ENCODE results near the gene MED28. TPM values are rescaled to one million over a fixed set of nuclear protein-coding genes. Genes with fewer than 3 reads are reported as not detected.
A peak's percentile ranks its signal among the peaks of the same experiment; 100 is the strongest.

MED28 gene
- total RNA-seq, 1 donor from 2014 or later = 71.9 TPM

DNA sequence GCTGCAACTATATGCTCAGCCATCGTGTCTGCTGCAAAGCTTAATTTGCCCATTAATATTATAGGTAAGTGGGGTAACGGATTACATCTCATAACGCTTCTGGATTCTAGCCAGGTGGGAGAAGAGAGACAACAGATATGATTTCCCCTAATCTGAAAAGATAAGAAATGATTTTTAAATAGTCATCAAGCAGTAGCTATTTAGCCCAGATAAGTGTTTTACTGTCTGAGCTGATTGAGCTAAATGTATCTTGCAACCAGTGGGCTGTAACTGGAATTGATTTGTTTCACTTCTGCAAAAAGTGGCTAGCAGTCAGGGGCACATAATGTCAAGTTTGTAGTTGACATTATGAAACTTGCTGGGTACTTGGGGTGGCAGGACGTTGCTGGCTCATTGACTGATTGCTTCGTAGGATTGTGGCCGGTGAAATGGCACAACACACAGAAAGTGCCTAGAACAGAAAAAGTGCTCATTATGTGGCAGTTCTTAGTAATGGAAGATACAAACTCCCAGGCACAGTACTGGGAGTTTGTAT lies 18.9 kb upstream of the MED28 start:
- H3K36me3 Mint-ChIP-seq (ENCODE audit: low read depth) = peaks cover 68% of the 10 kb centered on the region
- peak; percentile 91 for ATAC-seq (ENCODE audit: low read depth)
- DNase-seq = no peak
- H3K4me3 Mint-ChIP-seq = peak overlapping the region; percentile 17
- ChIA-PET POLR2A (interaction anchor here (1.7 to 3.2 kb wide), 3 partner anchors 13 to 19 kb away, joined by 4 to 42 read pairs (median 25); partner anchors contain the start of genes LAP3 and MED28), CTCF (interaction anchor here (1.0 to 1.5 kb wide), 4 partner anchors 17 to 221 kb away, joined by 3 to 6 read pairs (median 4); no protein-coding TSS in a partner anchor)
- peak overlapping the region; percentile 69 for H3K27ac Mint-ChIP-seq
- H3K9me3 Mint-ChIP-seq = no peaks in the 10 kb centered on the region
- no peaks in the 10 kb centered on the region for H3K27me3 Mint-ChIP-seq
- TF ChIP-seq, protein P1, sequence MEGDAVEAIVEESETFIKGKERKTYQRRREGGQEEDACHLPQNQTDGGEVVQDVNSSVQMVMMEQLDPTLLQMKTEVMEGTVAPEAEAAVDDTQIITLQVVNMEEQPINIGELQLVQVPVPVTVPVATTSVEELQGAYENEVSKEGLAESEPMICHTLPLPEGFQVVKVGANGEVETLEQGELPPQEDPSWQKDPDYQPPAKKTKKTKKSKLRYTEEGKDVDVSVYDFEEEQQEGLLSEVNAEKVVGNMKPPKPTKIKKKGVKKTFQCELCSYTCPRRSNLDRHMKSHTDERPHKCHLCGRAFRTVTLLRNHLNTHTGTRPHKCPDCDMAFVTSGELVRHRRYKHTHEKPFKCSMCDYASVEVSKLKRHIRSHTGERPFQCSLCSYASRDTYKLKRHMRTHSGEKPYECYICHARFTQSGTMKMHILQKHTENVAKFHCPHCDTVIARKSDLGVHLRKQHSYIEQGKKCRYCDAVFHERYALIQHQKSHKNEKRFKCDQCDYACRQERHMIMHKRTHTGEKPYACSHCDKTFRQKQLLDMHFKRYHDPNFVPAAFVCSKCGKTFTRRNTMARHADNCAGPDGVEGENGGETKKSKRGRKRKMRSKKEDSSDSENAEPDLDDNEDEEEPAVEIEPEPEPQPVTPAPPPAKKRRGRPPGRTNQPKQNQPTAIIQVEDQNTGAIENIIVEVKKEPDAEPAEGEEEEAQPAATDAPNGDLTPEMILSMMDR (IDR thresholded peaks at IDR 0.05) = no peak
- H3K4me1 Mint-ChIP-seq = peaks cover 43% of the 10 kb centered on the region
- intact Hi-C loops (cut with micrococcal nuclease) = loop anchor here (1.0 to 5.0 kb wide), 4 partner anchors 18 to 427 kb away; partner anchors contain the start of genes LAP3, LCORL and MED28

DNA sequence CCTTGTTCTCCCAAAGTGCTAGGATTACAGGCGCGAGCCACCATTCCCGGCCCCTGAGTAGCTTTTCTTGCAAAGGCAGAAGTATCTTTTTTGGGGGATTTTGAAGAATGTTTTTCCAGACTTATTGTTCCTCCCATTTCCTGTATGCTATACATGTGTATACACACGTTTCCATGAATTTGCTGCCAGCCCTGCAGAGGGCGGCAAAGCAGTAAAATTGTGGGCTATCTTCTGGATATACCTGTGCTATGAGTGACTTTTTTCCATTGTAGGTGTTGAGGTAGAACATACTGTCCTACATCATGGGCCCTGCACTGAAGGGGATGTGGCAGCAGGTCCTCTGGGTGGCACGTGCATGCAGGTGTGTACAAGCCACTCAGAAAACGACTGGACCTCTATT lies 16.9 kb upstream of the MED28 start:
- POLR2A ChIA-PET = interaction anchor here (0.6 to 1.5 kb wide), 3 partner anchors 16 to 211 kb away, joined by 3 to 5 read pairs (median 4); no protein-coding TSS in a partner anchor
- ATAC-seq (ENCODE audit: low read depth) (no peak), DNase-seq (no peak)
- peaks cover 32% of the 10 kb centered on the region for H3K4me1 Mint-ChIP-seq
- TF ChIP-seq, protein P1 (IDR thresholded peaks at IDR 0.05) = no peak
- H3K27me3 Mint-ChIP-seq = no peaks in the 10 kb centered on the region
- H3K36me3 Mint-ChIP-seq (ENCODE audit: low read depth) = peaks cover 62% of the 10 kb centered on the region
- intact Hi-C loops (cut with micrococcal nuclease) = loop anchor here (5.0 kb wide), 1 partner anchor 425 kb away; the partner anchor contains the start of gene LCORL
- H3K27ac Mint-ChIP-seq = no peak overlapping the region
- CTCF ChIA-PET = no interaction called here
- no peaks in the 10 kb centered on the region for H3K9me3 Mint-ChIP-seq
- H3K4me3 Mint-ChIP-seq = no peak overlapping the region

DNA sequence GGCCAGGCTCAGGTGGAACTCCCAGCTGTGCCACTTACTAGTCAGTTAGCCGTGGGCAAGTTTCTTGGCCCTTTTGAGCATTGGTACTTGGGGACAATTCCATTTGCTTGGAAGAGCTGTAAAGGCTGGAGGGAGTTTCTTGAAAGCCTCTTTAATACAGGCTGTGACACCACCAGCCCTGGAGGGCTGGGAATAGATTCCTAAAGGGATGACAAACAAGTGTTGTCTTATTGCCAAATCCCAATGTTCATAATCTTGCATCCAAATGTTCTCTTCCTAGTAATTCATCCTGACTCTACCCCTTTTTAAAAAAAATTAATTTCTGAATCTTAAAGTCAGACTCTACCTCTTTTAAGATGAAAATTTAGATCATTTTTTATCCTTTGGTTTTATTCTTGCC lies 14.6 kb upstream of the MED28 start:
- ChIA-PET CTCF (no interaction called here), POLR2A (interaction anchor here (1.5 kb wide), 1 partner anchor 14 kb away, joined by 20 read pairs; the partner anchor contains the start of gene MED28)
- Mint-ChIP-seq H3K4me1 (peaks cover 12% of the 10 kb centered on the region), H3K27ac (no peak overlapping the region), H3K27me3 (no peaks in the 10 kb centered on the region), H3K36me3 (ENCODE audit: low read depth) (peaks cover 54% of the 10 kb centered on the region), H3K9me3 (no peaks in the 10 kb centered on the region), H3K4me3 (no peak overlapping the region)
- DNase-seq (no peak), ATAC-seq (ENCODE audit: low read depth) (no peak)
- TF ChIP-seq, protein P1 (IDR thresholded peaks at IDR 0.05) = no peak
- intact Hi-C loops (cut with micrococcal nuclease) = loop anchor here (5.0 kb wide), 1 partner anchor 422 kb away; the partner anchor contains the start of gene LCORL

DNA sequence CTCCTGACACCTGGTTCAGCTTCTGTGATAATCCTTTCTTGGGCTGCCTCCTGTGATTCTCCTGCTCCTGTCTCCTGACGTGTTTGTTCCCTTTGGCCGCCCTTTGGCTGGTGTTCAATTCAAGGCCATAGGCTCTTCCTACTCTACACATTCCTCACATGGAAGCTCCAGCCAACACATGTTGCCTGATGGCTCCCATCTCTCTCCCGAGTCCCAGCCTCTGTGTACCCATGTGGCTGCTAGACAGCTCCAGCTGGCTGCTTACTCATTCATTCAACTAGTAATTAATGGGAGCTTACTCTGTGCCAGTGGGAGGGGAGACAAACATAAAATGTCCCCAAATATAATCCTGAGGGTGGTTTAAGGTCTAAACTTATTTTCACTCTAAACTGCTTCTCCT lies 9.2 kb upstream of the MED28 start:
- Mint-ChIP-seq H3K4me3 (no peak overlapping the region), H3K4me1 (no peaks in the 10 kb centered on the region), H3K27me3 (no peaks in the 10 kb centered on the region), H3K36me3 (ENCODE audit: low read depth) (peaks cover 47% of the 10 kb centered on the region), H3K9me3 (no peaks in the 10 kb centered on the region), H3K27ac (no peak overlapping the region)
- intact Hi-C loops (cut with micrococcal nuclease) = no loop called here
- ATAC-seq (ENCODE audit: low read depth) (no peak), DNase-seq (no peak)
- TF ChIP-seq, protein P1 (IDR thresholded peaks at IDR 0.05) = no peak
- ChIA-PET POLR2A (interaction anchor here (0.7 to 2.1 kb wide), 2 partner anchors 27 to 248 kb away, joined by 3 to 11 read pairs; no protein-coding TSS in a partner anchor), CTCF (no interaction called here)

DNA sequence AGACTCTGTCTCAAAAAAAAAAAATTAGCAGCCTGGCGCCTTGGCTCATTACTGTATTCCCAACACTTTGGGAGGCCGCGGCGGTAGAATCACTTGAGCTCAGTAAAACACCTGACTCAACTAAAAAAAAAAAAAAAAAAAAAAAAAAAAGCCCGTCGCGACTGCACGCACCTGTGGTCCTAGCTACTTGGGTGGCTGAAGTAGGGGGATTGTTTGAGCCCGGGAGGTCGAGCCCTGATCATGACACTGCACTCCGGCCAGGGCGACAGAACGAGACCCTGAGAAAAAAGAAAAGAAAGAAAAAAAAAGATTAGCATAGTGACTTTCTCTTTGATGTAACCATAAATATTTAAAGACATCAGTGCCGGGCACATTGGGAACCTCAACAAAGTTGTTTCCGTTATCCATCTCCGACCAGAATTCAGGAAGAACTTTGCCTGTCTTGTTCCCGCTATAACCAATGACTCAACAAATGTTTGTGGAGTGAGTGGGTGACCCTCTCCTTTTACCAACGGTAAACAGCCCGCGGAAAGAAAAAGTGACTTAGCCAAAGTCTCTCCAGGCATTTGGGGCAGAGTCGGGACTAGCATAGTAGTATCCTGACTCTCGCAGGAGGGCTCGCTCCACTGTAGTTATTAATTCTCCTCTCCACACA lies 553 bp upstream of the MED28 start:
- peak; percentile 20 for DNase-seq
- intact Hi-C loops (cut with micrococcal nuclease) = loop anchor here (1.0 to 2.0 kb wide), 7 partner anchors 19 to 407 kb away; partner anchors contain the start of genes DCAF16, LAP3, LCORL and NCAPG
- Mint-ChIP-seq H3K27me3 (no peaks in the 10 kb centered on the region), H3K9me3 (no peaks in the 10 kb centered on the region), H3K27ac (peak overlapping the region; percentile 95), H3K36me3 (ENCODE audit: low read depth) (peaks cover 38% of the 10 kb centered on the region), H3K4me1 (peaks cover 39% of the 10 kb centered on the region), H3K4me3 (peak overlapping the region; percentile 97)
- ATAC-seq (ENCODE audit: low read depth) = peak; percentile 60
- TF ChIP-seq, protein P1 (IDR thresholded peaks at IDR 0.05) = no peak
- POLR2A ChIA-PET = interaction anchor here (0.6 to 2.9 kb wide), 14 partner anchors 10 to 196 kb away, joined by 3 to 75 read pairs (median 6); partner anchors contain the start of genes DCAF16, LAP3 and NCAPG
- CTCF ChIA-PET = interaction anchor here (1.0 to 1.4 kb wide), 3 partner anchors 22 to 195 kb away, joined by 3 to 9 read pairs (median 3); no protein-coding TSS in a partner anchor
